GM12892 (cell line): ENCODE data around the gene PSMD7.

ENCODE experiments used
- DNase-seq: peaks from one replicate; pipeline ENCODE4 v3.0.0; 2011; ENCODE audit not compliant: insufficient read length
- FAIRE-seq: peaks from 2 replicates; lab custom pipeline; 2011; peaks lifted over from hg19 to GRCh38; lab: Jason Lieb, UNC
- POLR2A ChIP-seq: IDR thresholded peaks from 2 replicates; pipeline ENCODE4 v1.6.1; 2011; ENCODE audit warnings: low read depth, low read length, control low read depth
- POLR2AphosphoS5 ChIP-seq: IDR thresholded peaks from 2 replicates; pipeline ENCODE4 v1.6.1; 2011; ENCODE audit warnings: low read depth, low read length, control low read depth
- TAF1 ChIP-seq: IDR thresholded peaks from 2 replicates; pipeline ENCODE4 v1.6.1; 2011; ENCODE audit warnings: low read depth, mild to moderate bottlenecking, control low read depth, low read length, borderline replicate concordance

PSMD7 gene

GRCh38 chr16:74275711-74276110 lies 20.9 kb upstream of the PSMD7 start:
- no peak for DNase-seq
- no peak for FAIRE-seq

GRCh38 chr16:74277974-74278373 lies 18.6 kb upstream of the PSMD7 start:
- DNase-seq (no peak), FAIRE-seq (no peak)
- TF ChIP-seq POLR2A: no peak
- no peak for TF ChIP-seq TAF1
- TF ChIP-seq POLR2AphosphoS5: no peak

More at GRCh38 chr16:74275711-74276110, 20.9 kb upstream of the PSMD7 start:
- no peak for TF ChIP-seq POLR2AphosphoS5
- no peak for TF ChIP-seq POLR2A
- no peak for TF ChIP-seq TAF1

DNA sequence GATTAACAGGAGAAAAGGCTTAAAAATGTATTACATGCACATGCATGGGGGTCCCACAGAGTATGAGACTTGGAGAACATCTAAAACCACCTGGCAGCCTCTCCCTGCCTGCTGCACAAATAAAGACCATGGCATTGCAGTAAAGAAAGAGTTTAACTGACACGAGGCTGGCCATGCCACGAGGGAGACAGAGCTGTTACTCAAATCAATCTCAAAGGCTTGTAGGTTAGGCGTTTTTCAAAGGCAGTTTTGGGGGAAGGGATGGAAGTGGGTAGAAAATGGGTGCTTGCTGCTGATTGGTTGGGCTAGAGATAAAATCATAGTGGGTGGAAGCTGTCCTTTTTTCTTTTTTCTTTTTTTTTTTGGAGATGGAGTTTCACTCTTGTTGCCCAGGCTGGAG lies 17.3 kb upstream of the PSMD7 start:
- TF ChIP-seq POLR2AphosphoS5 (no peak), POLR2A (no peak), TAF1 (no peak)
- no peak for FAIRE-seq
- no peak for DNase-seq

DNA sequence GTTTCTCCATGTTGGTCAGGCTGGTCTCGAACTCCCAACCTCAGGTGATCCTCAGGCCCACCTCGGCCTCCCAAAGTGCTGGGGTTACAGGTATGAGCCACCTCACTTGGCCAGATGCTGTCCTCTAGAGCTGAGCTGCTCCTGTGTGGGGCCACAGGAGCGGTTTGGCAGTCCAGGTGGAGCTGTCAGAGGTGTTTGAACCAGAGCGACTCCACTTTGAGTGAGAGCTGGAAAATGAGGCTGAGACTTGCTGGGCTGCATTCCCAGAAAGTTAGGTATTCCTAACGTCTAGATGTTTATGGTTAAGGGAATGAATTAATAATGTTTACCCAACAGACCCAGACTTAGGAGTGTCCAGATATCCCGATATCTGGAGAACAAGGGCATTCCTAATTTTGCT lies 16.8 kb upstream of the PSMD7 start:
- FAIRE-seq (no peak), DNase-seq (no peak)
- TF ChIP-seq POLR2A (no peak), TAF1 (no peak), POLR2AphosphoS5 (no peak)

- FAIRE-seq (no peak), DNase-seq (no peak)
- TF ChIP-seq POLR2A (no peak), POLR2AphosphoS5 (no peak), TAF1 (no peak)
Observed at GRCh38 chr16:74280448-74280847, 16.2 kb upstream of the PSMD7 start.

DNA sequence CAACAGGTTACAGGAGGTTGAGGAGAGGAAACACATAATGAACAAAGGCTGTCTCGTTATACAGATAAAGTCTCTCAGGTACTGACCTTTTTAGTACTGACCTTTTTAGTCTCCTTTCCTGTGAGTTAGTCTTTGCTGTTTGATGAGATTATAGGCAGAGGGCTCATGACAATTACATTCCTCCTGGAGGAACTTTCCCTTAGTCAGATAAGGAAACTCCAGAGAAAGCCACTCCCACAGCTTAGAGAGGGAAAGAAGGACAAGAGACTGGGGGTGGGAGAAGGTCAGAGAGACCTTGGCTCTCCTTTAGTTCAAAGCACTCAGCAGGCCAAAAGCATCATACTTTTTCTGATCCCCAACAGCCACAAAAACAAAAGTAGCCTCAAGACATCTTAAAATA lies 15.3 kb upstream of the PSMD7 start:
- no peak for TF ChIP-seq POLR2A
- no peak for TF ChIP-seq TAF1
- no peak for TF ChIP-seq POLR2AphosphoS5
- FAIRE-seq (no peak), DNase-seq (no peak)

- TF ChIP-seq TAF1: no peak
- TF ChIP-seq POLR2A: no peak
- no peak for TF ChIP-seq POLR2AphosphoS5
- no peak for FAIRE-seq
- no peak for DNase-seq
Observed at GRCh38 chr16:74283716-74284115, 12.9 kb upstream of the PSMD7 start.

DNA sequence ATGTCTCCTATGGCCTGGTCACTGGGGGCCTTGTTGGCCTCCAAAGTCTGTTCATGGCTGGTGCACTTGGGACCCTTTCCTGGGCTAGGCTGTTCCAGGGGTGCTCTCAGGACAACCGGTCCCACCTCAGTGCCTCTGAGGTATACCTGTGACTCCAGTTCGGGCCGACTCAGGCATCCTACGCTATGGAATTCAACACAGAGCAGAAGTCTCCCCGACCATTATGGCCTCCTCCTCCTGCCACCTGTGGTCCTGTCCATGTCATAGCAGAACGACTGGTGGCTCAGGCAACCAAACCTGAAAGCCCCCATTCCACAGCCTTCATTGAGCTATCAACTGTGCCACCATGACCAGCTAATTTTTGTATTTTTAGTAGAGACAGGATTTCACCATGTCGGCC lies 8.5 kb upstream of the PSMD7 start:
- FAIRE-seq (no peak), DNase-seq (no peak)
- TF ChIP-seq TAF1 (no peak), POLR2A (no peak), POLR2AphosphoS5 (no peak)

DNA sequence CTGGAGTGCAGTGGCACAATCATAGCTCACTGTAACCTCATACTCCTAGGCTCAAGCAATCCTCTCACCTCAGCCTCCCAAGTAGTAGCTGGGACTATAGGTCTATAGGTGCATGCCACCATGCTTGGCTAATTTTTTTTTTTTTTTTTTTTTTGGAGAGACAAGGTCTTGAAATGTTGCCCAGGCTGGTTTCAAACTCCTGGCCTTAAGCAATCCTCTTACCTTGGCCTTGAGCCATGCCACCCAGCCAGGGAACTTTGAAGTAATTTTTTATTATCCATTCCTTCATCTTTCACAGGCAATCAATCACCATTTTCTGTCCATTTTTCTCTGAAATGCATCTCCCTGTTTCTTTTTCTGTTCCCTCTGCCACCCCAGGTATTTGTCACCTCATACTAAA lies 6.3 kb upstream of the PSMD7 start:
- no peak for DNase-seq

GRCh38 chr16:74291176-74291575 lies 5.4 kb upstream of the PSMD7 start:
- FAIRE-seq: no peak
- TF ChIP-seq POLR2AphosphoS5 (no peak), POLR2A (no peak), TAF1 (no peak)
- no peak for DNase-seq

More for the DNA sequence above, 6.3 kb upstream of the PSMD7 start:
- TF ChIP-seq POLR2AphosphoS5 (no peak), POLR2A (no peak)
- FAIRE-seq: no peak

DNA sequence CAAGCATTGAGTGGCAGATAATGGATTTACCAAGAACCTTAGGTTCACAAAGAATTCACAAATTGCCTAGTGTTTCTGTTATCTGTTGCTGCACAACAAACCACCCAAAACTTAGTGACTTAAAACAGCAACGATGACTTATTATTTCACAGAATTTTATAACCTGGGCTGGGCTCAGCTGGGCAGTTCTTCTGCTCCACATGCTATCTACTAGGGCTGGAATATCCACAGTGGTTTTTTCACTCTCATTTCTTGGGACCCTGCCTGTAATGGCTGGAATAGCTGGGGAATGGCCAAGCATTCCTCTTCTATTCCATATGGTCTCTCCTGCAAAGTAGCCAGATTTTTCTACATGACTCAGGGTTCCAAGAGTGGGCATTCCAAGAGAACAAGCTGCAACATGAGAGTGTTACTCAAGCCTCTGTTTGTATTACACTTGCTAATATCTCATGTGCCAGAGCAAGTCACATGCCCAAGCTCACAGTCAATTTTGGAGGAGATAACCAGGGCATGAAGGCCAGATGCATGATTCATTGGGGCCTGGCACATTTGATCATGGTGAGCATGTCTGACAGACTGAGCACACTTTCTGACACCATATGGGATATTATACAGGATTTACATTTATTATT lies 4.9 kb upstream of the PSMD7 start:
- no peak for DNase-seq
- TF ChIP-seq POLR2A: no peak
- FAIRE-seq: no peak

- no peak for DNase-seq
- no peak for FAIRE-seq
- TF ChIP-seq TAF1: no peak
- TF ChIP-seq POLR2AphosphoS5: no peak
- TF ChIP-seq POLR2A: no peak
Observed at GRCh38 chr16:74296104-74296431, 546 bp upstream of the PSMD7 start.

GRCh38 chr16:74297145-74297665 lies 591 bp downstream of the PSMD7 start:
- TF ChIP-seq POLR2AphosphoS5 (no peak), TAF1 (no peak), POLR2A (no peak)
- DNase-seq: no peak

More at GRCh38 chr16:74297145-74297665, 591 bp downstream of the PSMD7 start:
- peak; percentile 5 for FAIRE-seq
